Erythroblast (primary cell): ENCODE data around the gene SLC35G1.

Source experiments
- GATA1 ChIP-seq: IDR thresholded peaks from 2 replicates; pipeline ENCODE4 v1.6.1; 2011; ENCODE audit warnings: low read depth, mild to moderate bottlenecking, control low read depth, low read length, moderate library complexity
- POLR2A ChIP-seq: IDR thresholded peaks from 2 replicates; pipeline ENCODE4 v1.6.1; 2011; ENCODE audit warnings: mild to moderate bottlenecking, low read length

GRCh38 chr10:93854975-93855374 is 38.8 kb upstream of the SLC35G1 start:
- no peak for TF ChIP-seq POLR2A
- TF ChIP-seq GATA1: no peak
